Activated CD4-positive, alpha-beta T cell treated with anti-CD3 and anti-CD28 coated beads, Interleukin-2, amount 50 U/mL, for 48 hours (primary cell): ENCODE measurements around the gene RPGRIP1.
"Not testable (repeated sequence)": the region's sequence is repeated elsewhere in the genome, so short reads cannot be mapped to it uniquely, and the experiment has no call there.

Experiments used
- DNase-seq, 2 experiments: peaks; one replicate each; pipeline ENCODE4 v3.0.0-alpha.2; 2020

The RPGRIP1 gene

GRCh38 chr14:21302013-21302835, 22.3 kb downstream of the RPGRIP1 start:
- DNase-seq: no peak

GRCh38 chr14:21302836-21303140, 22.9 kb downstream of the RPGRIP1 start:
- not testable (repeated sequence) for DNase-seq

GRCh38 chr14:21307637-21308036, 27.8 kb downstream of the RPGRIP1 start:
- DNase-seq: no peak

GRCh38 chr14:21308132-21308478, 28.2 kb downstream of the RPGRIP1 start:
- no peak for DNase-seq

- peak; percentile 78 to 88 for DNase-seq
These were observed 28.8 kb downstream of the RPGRIP1 start for GRCh38 chr14:21308479-21309237.

GRCh38 chr14:21309238-21309636, 29.4 kb downstream of the RPGRIP1 start:
- peak; percentile 6 to 16 for DNase-seq

- no peak for DNase-seq
These were observed 30.1 kb downstream of the RPGRIP1 start for GRCh38 chr14:21309956-21310355.

GRCh38 chr14:21311614-21312013, 31.7 kb downstream of the RPGRIP1 start:
- no peak for DNase-seq

- DNase-seq: no peak
These were observed 33.6 kb downstream of the RPGRIP1 start for GRCh38 chr14:21313512-21313911.

- DNase-seq: no peak
These were observed 37.5 kb downstream of the RPGRIP1 start for GRCh38 chr14:21317398-21317797.

GRCh38 chr14:21320913-21321312, 41.0 kb downstream of the RPGRIP1 start:
- DNase-seq: no peak

GRCh38 chr14:21322716-21323115, 42.8 kb downstream of the RPGRIP1 start:
- no peak for DNase-seq

GRCh38 chr14:21326972-21327371, 47.1 kb downstream of the RPGRIP1 start:
- no peak for DNase-seq
